GM21737 (cell line): ENCODE data around the gene ALCAM.
"Not testable (repeated sequence)": the region's sequence is repeated elsewhere in the genome, so short reads cannot be mapped to it uniquely, and the experiment has no call there.

Experiments used
- ATAC-seq: cut with Tn5 transposase; IDR thresholded peaks from one replicate; pipeline ENCODE4 v1.9.1; 2021; ENCODE audit warnings: mild to moderate bottlenecking, moderate library complexity; ENCODE audit not compliant: unreplicated experiment

Gene ALCAM

DNA sequence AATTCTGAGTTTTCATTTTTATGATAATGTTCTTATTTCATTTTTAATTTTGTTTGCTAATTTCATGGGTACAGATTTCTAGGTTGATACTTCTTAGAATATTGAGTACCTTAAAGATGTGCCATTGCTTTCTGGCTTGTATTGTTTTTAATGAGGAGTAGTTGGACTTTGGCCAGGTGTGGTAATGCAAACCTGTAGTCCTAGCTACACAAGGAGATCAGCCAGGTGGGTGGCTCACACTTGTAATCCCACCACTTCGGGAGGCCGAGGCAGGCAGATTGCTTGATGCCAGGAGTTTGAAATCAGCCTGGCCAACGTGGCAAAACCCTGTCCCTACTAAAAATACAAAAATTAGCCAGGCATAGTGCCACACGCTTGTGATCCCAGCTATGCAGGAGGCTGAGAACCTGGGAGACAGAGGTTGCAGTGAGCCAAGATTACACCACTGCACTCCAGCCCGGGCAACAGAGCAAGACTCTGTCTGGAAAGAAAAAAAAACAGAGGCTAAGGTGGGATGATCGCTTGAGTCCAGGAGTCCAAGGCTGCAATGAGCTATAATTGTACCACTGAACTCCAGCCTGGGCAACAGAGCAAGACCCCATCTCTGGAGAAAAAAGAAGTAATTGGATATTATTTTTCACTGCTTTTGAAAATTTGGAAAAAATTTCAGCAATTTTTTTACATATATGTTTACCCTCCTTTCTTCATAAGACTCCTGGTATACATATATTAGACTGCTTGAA lies 198.0 kb downstream of the ALCAM start:
- ATAC-seq = no peak

DNA sequence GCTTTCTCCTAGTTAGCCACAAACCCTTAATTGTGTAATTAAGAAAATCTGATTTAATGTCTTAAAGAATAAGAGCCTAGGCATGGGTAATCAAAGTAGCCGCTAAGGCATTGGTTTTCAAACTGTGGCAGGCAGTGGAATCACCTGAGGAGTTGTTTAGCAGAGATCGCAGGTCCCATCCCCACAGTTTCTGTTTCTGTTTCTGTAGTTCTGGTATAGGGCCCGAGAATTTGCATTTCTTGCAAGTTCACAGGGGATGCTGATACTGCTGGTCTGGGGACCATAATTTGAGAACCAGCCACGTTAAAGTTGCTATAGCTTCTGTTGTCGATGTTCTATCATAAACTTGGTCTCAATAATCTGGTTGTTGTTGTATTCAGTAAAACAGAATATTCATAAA lies 204.3 kb downstream of the ALCAM start:
- no peak for ATAC-seq

DNA sequence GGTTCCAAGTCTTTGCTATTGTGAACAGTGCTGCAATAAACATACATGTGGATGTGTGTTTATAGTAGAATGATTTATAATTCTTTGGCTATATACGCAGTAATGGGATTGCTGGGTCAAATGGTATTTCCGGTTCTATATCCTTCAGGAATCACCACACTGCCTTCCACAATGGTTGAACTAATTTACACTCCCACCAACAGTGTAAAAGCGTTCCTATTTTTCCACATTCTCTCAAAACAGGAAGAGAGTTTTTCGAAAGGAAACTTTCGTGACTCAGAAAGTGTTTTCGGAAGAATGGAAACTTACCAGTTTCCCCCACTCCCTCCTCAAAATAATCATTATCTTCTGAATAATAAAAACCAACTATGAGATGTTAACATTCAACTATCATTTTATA lies 205.8 kb downstream of the ALCAM start:
- no peak for ATAC-seq

DNA sequence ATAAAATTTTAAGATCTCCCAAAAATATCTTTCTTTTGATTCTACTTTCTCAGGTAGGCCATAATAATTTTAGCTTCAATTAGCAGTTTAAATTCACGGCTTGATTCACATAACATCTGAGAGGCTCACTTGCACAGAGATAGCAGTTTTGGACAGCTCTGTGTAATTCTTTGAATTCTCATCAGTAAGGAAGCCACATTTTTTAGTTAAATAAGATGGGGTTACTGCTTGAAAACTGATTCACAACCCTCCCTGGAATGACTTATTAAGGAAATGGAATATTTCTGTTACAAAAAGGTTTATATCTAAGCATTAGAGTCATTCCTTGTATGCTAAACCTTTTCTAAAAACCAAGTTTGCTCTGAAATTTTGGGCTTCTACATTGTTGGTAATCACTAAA lies 212.7 kb downstream of the ALCAM start:
- ATAC-seq = no peak

DNA sequence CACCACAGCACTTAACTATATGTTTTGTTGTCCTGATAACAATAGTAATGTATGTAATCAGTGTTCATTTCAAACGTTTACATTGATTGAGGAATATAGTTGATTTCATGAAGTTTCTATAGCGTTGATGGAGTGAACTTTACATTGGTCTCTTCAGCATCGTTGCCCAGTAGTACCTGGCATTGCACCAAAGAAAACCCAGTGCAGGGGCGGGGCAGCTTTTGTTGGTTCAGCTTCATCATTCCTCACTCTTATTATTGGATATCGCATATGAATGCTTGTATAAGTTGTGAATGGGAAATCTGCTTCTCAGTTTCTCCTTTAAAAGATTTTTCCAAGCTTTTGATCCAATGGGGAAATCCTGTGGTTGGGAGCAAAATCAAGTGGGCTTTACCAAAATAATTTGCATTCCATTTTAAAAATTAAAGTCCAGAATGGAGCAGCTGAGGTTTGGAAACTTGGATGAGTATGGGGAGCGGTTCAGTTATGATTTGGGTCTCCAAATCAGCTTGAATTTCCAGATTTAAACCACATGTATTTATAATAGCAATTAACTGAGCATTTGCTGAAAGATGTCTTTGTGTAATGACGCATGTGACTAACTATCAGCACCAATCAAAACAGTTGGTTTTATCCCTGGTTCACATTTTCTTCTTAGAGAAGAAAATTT lies 213.7 kb downstream of the ALCAM start:
- no peak for ATAC-seq

DNA sequence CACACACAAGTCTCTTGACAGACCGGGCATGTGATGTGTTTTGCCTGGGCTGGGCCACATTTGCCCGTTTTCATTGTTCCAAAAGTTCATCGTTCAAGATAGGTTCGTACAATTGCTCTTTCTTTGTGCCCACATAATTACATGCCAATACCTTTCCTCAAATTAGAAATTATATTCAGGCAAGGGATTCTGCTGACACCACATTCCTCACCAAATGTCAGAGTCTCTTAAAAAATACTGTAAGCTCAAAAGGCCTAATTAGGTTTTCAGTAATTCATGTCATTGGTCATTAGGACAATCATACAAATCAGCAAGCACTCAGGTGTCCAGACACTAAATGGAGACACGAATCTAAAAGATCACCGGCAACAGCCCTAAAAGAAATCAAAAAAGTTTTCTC lies 215.3 kb downstream of the ALCAM start:
- no peak for ATAC-seq

DNA sequence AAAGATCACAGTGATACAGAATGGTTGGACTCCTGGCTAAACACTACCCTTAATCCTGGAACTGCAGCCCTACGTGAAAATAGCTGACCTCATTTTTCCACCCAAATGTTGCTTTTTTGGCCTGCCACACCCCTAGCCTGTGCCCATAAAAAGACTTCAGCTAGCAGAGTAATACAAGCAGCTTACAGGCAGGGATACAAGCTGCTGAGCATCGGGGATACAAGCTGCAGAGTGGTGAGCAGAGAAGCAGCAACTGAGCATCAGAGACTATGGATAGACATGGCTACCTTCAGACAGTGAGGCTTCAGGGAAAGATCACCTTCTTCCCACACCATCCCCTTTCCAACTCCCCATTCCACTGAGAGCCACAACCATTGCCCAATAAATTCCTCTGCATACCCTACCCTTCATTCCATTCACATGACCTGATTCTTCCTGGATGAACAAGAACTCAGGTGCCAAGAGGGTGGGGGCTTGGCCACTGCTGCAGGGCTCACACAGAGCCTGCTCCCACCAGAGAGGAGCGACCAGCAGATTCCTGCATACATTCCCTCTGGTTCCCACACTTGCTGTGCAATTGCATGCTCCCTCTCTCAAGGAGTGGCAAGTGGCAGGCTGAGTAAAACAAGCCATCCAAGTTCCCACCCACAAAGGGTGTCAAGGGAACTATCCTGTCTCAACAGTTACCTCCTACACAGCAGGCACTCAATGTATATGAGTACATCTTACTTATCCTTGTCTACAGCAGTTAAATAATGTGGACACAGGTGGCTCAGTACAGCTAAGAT lies 217.5 kb downstream of the ALCAM start:
- ATAC-seq = no peak

DNA sequence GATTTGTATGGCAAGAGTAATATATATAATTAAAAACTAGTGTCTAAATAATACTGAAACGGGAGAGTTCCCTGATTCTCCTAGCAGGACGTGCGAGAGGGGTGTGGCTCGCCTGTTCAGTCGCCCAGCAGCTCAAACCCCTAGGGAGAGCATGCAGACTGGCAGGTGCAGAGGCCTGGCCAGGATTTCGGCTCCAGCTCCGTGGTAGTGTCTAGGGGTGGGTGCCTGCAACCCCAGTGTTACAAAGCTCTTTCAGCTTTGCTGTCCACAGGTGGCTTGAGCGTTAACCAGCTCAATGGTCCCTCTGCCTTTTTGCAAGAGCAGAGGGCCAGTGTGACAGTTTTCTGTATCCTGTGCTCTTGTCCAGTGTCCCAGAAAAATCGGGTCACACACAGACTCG lies 226.6 kb downstream of the ALCAM start:
- no peak for ATAC-seq

DNA sequence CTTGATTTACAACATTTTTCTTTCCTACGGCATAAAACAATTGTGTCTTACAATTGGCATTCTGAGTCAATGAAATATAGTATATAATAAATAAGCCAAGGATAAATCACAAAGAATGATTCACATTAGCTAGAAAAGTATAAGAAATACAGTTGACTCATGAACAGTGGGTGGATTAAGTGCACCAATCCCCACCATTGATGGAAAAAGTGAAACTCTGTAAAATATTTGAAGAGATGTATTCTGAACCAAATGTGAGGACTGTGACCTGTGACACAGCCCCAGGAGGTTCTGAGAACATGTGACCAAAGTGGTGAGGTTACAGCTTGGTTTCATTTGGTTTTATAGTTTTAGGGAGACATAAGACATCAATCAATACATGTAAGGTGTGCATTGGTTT lies 227.5 kb downstream of the ALCAM start:
- ATAC-seq = no peak

DNA sequence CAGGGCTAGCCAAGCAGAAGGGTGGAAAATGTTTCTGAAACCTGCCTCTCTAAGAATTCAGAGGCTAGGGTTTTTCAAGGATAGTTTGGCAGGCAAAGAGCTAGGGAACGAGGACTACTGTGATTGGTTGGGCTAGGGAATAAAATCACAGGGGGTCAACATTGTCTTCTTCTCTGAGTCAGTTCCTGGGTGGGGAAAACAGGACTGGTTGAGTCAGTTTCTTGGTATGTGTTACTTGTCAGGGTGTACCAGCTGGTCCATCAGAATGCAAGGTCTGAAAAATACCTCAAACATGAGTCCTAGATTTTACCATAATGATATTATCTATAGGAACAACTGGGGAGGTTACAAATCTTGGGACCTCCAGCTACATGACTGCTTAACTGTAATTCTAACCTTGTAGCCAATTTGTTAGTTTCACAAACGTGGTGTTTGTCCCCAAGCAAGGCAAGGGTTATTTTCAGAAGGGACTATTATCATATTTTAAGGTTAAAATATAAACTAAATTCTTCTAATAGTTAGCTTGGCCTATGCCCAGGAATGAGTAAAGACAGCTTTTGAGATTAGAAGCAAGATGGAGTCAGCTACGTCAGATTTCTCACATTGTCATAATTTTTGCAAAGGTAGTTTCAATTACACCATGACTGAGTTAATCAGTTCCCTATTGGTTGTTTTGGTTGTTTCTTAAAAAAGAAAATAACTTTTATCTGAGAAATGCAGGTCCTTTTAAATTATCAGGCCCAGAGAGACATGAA lies 231.5 kb downstream of the ALCAM start:
- no peak for ATAC-seq

DNA sequence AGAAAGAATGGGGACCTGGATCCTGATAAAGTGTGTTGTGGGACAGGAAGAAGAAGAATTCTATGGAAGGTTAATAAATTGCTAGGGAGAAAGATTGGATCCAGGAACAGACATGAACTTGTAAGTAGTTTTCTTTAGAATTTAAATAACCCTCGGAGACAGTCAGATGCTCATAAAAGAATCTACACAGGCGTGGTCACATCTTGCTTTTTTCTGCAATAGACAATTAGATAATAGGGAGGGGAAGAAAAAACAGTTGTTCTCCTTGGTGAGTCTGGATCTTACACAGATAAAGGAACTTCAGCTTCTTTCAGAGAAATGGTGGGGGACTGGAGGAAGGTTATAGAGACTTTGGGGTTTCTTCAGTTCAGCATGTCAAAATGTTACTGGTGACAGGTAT lies 232.6 kb downstream of the ALCAM start:
- ATAC-seq = no peak

DNA sequence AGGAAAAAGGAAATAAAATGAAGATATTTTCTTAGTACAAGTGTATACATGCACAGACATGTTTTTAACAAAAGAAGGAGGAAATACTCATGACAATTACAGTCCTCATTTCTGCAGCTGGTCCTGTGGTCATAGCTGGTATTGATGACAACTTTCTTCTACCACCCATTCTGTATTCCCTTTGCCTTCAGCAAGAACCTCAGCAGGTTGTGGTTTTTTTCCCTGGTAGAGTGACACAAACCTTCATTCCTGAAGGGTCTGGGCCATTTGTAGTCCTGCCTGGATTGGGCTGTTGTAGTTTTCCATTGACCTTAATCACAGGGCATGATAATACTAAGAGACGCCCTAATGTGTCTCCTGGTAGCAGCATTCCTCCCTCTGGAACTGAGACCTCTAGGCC lies 235.0 kb downstream of the ALCAM start:
- ATAC-seq = not testable (repeated sequence)

DNA sequence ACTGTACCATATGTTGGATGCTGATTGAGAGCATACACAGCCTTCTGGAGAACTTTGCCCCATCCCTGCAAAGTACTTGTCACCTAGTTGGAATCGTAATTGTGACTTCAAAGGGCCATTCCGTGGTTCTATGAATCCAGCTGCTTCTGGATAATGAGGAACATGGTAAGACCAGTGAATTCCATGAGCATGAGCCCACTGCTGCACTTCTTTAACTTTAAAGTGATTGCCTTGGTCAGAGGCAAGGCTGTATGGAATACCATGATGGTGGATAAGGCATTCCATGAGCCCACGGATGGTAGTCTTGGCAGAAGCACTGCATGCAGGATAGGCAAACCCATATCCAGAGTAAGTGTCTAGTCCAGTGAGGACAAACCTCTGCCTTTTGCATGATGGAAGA lies 235.6 kb downstream of the ALCAM start:
- not testable (repeated sequence) for ATAC-seq

DNA sequence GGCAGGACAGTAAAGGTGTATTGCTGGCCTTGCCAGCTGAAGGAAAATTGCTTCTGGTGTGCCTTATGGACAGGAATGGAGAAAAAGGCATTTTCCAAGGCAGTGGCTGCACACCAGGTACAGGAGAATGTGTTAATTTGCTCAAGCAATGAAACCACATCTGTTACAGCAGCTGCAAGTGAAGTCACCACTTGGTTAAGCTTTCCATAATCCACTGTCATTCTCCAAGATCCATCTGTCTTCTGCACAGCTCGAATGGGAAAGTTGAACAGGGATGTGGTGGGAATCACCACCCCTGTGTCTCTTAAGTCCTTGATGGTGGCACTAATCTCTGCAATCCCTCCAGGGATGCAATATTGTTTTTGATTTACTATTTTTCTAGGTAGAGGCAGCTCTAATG lies 236.8 kb downstream of the ALCAM start:
- not testable (repeated sequence) for ATAC-seq

DNA sequence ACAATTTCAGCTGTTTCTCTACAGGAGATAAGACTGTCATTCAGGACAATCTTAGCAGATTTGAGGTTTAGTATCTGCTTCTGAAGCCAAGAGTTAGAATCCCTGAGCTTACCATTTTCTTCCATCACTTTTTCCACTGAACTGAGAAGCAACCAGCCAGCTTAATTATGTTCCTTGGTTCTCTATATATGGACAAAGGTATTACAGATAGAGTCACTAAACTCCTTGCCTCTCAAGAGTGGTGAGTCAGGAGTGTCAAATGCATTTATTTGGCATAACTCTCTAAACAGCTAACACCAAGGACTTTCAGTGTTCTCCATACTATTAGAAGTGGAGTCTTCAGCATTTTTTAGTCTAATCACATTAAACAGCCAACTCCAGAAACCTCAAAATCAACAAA lies 239.3 kb downstream of the ALCAM start:
- no peak for ATAC-seq

DNA sequence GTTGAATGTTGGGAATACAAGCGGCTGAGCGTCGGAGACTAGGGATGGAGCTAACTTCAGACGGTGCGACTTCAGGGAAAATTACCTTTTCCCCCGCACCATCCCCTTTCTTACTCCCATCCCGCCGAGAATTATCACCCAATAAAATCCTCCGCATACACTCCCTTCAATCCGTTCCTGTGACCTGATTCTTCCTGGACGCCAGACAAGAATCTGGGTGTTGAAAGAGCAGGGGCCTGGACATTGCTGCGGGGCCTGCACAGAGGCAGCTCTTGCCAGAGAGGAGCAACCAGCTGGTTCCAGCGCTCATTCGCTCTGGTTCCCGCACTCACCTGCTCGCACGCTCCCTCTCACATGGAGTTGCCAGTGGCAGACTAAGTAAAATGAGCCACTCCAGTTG lies 241.9 kb downstream of the ALCAM start:
- no peak for ATAC-seq

DNA sequence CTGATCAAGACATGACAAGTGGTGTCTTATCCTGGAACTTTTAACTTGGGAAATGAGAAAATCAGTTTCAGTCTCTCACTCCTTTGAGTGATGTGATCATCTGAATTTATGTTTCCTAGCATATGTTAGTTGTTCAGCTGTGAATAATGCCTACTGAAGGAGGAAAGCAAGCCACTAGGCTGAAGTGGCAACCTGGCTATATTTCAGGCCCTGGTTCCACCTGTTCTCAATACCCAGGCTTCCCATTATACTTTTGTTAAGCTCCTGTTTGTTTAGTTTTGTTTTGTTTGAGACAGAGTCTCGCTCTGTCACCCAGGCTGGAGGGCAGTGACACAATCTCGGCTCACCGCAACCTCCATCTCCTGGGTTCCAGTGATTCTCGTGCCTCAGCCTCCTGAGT lies 243.8 kb downstream of the ALCAM start:
- no peak for ATAC-seq

DNA sequence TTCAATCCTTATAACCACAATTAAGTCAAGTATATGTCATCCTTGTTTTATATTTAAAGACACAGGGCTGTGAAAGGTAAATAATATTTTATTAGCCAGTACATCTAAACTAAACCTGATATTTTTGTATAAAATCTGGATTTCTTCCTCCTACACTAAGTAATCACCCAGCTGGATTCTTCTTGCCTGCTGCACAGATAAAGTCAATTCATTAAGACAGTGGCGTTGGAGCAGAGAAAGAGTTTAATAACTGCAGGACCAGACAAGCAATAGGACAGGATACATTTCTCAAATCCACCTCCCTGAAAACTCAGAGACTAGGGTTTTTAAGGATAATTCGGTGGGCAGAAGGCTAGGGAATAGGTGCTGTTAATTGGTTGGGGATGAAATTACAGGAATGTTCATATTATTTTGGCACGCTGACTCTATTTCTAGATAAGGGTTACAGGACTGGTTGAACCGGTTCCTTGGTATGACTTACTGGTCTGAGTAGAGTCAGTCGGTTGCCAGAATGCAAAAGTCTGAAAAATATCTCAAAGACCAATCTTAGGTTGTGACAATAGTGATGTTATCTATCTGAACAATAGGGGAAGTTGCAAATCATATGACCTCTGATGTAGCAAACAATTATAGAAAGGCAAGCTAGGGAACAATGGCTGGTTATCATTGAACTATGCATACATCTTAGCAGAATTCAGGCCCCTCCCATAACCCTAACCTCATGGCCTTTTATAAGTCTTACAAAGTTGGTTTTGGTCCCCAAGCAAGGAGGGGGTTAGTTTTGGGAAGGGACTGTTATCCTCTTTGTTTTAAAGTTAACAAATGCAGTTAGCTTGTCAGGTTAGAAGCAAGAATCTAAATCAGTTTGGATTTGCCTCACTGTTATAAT lies 244.8 kb downstream of the ALCAM start:
- ATAC-seq = no peak

DNA sequence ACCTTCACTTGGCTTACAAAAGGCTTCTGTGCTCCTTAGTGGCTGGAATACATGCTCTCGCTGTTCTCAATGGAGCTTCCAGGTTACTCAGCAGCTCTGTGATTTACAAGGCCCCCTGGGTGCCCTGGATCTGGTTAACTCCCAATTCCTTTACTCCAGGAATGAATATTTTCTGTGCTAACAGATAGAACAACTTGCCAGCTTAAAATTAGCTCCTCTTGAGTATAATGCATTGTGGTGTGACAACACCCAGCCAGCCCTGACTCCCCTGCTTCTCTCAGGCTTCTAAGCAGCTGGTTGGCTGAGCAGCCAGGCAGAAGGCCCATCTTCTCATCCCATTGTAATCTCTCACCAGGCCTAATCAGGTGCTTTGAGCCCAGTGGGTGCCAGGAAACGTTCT lies 246.4 kb downstream of the ALCAM start:
- ATAC-seq = no peak

DNA sequence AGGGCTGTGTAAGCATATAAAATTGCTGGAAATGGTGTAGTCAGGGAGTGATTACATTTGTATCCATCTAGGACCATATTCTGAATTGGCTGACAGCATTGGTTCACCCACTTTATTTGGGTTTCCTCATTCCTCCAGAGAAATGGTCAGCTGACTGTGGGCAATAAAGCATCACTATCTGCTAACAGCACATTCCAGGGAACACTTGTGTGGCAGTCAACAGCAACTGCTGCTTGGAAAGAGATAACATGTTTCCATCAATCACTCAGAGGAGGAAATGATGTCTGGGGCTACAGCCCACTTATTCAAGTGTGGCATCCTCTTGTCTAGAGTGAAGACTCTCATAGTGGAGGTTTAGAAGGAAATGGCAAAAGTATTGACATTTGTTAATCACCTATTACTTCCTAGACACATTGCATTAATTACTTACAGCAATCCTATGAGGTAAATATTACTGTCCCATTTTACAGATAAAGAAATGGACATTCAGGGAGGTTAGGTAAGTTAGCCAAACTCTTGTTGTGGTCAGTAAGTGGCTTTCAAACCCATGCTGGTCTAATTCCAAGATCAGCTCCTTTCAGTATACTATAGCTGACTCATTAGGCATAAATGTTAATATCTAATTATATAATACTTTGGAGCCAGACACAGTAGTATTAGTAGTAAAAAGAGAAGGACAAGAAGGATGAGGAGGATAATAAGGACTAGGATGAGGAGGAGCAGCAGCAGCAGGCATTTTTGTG lies 247.8 kb downstream of the ALCAM start:
- ATAC-seq = no peak
